Measurements from ENCODE around the gene NR3C2. TPM values are rescaled to one million over a fixed set of nuclear protein-coding genes. Genes with fewer than 3 reads are reported as not detected.

NR3C2 gene
- total RNA-seq, 2 experiments from 2014 or later = 5.3 to 6.1 TPM

DNA sequence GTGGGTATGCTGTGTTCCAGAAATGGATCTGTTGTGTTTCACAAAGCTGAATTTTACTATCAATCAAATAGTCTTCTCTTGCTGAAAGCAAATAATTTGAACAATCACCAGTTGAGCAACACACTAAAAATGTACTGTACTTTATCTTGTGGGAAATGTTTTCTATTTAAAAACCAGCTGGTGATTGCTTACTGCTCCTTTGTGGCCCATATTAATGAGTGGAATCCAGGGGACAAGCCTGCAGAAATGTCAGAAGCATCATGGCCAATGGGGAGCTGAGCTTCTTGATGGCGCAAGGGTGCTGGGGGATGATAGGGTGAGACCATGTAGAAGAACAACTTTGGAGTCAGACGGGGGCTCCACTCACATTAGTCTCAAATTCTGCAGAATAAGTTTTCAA, 364.2 kb downstream of the NR3C2 start:
- Mint-ChIP-seq H3K4me1 (ENCODE audit: low read depth) (no peaks in the 10 kb centered on the region), H3K4me3 (no peak overlapping the region), H3K36me3 (ENCODE audit: low read depth) (peaks cover 72% of the 10 kb centered on the region), H3K27ac (no peak overlapping the region), H3K9me3 (peaks cover 41% of the 10 kb centered on the region), H3K27me3 (ENCODE audit: low read depth) (no peaks in the 10 kb centered on the region)
- CTCF ChIA-PET = interaction anchor here (0.5 kb wide), 1 partner anchor 399 kb away, joined by 3 read pairs; no protein-coding TSS in a partner anchor
- DNase-seq = no peak
- intact Hi-C loops (cut with micrococcal nuclease) = no loop called here

GRCh38 chr4:148077581-148077980, 364.6 kb downstream of the NR3C2 start:
- CTCF ChIA-PET = interaction anchor here (0.5 kb wide), 1 partner anchor 399 kb away, joined by 3 read pairs; no protein-coding TSS in a partner anchor
- Mint-ChIP-seq H3K27ac (no peak overlapping the region), H3K27me3 (ENCODE audit: low read depth) (no peaks in the 10 kb centered on the region), H3K36me3 (ENCODE audit: low read depth) (peaks cover 77% of the 10 kb centered on the region), H3K4me1 (ENCODE audit: low read depth) (no peaks in the 10 kb centered on the region), H3K9me3 (peaks cover 42% of the 10 kb centered on the region), H3K4me3 (no peak overlapping the region)
- DNase-seq = no peak
- intact Hi-C loops (cut with micrococcal nuclease) = no loop called here

- H3K4me1 Mint-ChIP-seq (ENCODE audit: low read depth) = no peaks in the 10 kb centered on the region
- no peak for DNase-seq
- H3K27me3 Mint-ChIP-seq (ENCODE audit: low read depth) = no peaks in the 10 kb centered on the region
- H3K4me3 Mint-ChIP-seq = no peak overlapping the region
- H3K36me3 Mint-ChIP-seq (ENCODE audit: low read depth) = peaks cover 78% of the 10 kb centered on the region
- intact Hi-C loops (cut with micrococcal nuclease) = no loop called here
- no peak overlapping the region for H3K27ac Mint-ChIP-seq
- CTCF ChIA-PET = no interaction called here
- H3K9me3 Mint-ChIP-seq = peaks cover 42% of the 10 kb centered on the region
Observed at GRCh38 chr4:148076964-148077363, 365.2 kb downstream of the NR3C2 start.

GRCh38 chr4:148075438-148075837, 366.8 kb downstream of the NR3C2 start:
- H3K4me3 Mint-ChIP-seq = no peak overlapping the region
- no peak overlapping the region for H3K27ac Mint-ChIP-seq
- H3K36me3 Mint-ChIP-seq (ENCODE audit: low read depth) = peaks cover 67% of the 10 kb centered on the region
- H3K27me3 Mint-ChIP-seq (ENCODE audit: low read depth) = no peaks in the 10 kb centered on the region
- intact Hi-C loops (cut with micrococcal nuclease) = no loop called here
- peaks cover 42% of the 10 kb centered on the region for H3K9me3 Mint-ChIP-seq
- DNase-seq = no peak
- CTCF ChIA-PET = no interaction called here
- no peaks in the 10 kb centered on the region for H3K4me1 Mint-ChIP-seq (ENCODE audit: low read depth)

DNA sequence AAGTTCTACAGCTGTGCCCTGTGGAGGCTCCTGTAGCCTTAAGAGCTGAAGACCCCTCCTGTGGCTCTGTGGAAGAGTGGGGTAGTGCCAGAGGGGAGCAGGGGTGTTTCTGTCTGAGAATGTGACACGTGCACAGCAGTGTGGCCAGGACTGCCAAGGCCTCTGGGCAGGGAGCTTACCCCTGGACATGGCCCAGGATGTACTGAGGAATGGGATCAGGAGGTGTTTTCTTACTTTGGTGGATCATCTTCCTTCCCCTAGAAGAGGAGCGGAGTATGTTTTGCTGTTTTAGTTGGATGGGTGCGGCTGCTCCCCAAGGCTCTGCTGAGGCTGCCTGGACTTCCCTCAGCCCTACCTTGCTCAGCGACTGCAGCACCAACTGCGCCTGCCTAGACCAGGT, 367.8 kb downstream of the NR3C2 start:
- H3K4me3 Mint-ChIP-seq = no peak overlapping the region
- CTCF ChIA-PET = no interaction called here
- H3K36me3 Mint-ChIP-seq (ENCODE audit: low read depth) = peaks cover 58% of the 10 kb centered on the region
- DNase-seq = no peak
- no peak overlapping the region for H3K27ac Mint-ChIP-seq
- H3K4me1 Mint-ChIP-seq (ENCODE audit: low read depth) = no peaks in the 10 kb centered on the region
- no peaks in the 10 kb centered on the region for H3K27me3 Mint-ChIP-seq (ENCODE audit: low read depth)
- intact Hi-C loops (cut with micrococcal nuclease) = no loop called here
- H3K9me3 Mint-ChIP-seq = peaks cover 42% of the 10 kb centered on the region

DNA sequence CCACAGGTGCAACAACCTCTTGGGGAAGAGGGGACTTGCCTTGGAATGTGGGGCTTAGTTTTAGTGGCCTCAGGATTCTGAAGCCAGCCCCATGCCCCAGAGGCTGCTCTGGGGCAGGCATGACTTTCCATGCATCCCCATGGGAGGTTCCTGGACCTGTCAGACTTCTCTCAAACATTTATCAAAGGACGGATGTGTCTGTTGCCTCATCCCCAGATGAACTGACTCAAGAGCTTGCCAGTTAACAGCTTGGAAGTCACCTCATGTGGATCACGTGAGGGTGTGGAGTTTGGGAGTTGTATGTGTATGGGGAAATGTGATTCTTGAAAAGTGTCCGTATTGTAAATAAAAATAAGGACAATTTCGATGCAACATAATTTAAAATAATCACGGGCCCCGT, 368.9 kb downstream of the NR3C2 start:
- intact Hi-C loops (cut with micrococcal nuclease) = no loop called here
- Mint-ChIP-seq H3K27ac (no peak overlapping the region), H3K27me3 (ENCODE audit: low read depth) (no peaks in the 10 kb centered on the region), H3K9me3 (peaks cover 42% of the 10 kb centered on the region), H3K36me3 (ENCODE audit: low read depth) (peaks cover 52% of the 10 kb centered on the region), H3K4me3 (no peak overlapping the region), H3K4me1 (ENCODE audit: low read depth) (no peaks in the 10 kb centered on the region)
- CTCF ChIA-PET = no interaction called here
- DNase-seq = no peak

DNA sequence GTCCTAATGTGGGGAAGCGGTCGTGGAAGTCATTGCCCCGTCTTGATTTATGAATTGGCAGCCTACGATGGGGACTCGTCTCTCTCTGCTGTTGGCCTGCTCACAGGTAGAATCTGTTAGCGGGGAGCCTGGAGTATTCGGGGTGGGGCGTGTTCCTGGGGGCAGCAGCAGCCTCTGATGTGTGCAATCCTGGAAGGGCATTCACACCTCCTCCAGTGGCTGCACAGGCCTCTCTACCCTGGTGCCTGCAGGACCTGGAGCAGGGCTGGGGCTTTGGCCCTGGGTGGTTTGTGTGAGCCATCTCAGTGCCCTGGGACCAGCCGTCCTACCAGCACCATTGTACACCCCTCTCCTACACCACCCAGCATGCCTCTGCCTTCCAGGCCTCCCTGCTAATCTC, 369.4 kb downstream of the NR3C2 start:
- intact Hi-C loops (cut with micrococcal nuclease) = no loop called here
- CTCF ChIA-PET = no interaction called here

GRCh38 chr4:148071009-148071408, 371.2 kb downstream of the NR3C2 start:
- peaks cover 33% of the 10 kb centered on the region for H3K36me3 Mint-ChIP-seq (ENCODE audit: low read depth)
- H3K27me3 Mint-ChIP-seq (ENCODE audit: low read depth) = no peaks in the 10 kb centered on the region
- no peaks in the 10 kb centered on the region for H3K4me1 Mint-ChIP-seq (ENCODE audit: low read depth)
- CTCF ChIA-PET = no interaction called here
- no peak for DNase-seq
- intact Hi-C loops (cut with micrococcal nuclease) = no loop called here
- peaks cover 29% of the 10 kb centered on the region for H3K9me3 Mint-ChIP-seq
- H3K4me3 Mint-ChIP-seq = no peak overlapping the region
- no peak overlapping the region for H3K27ac Mint-ChIP-seq

More for the DNA sequence above, 369.4 kb downstream of the NR3C2 start:
- H3K36me3 Mint-ChIP-seq (ENCODE audit: low read depth) = peaks cover 48% of the 10 kb centered on the region
- H3K4me3 Mint-ChIP-seq = no peak overlapping the region
- H3K27me3 Mint-ChIP-seq (ENCODE audit: low read depth) = no peaks in the 10 kb centered on the region
- DNase-seq = no peak
- no peaks in the 10 kb centered on the region for H3K4me1 Mint-ChIP-seq (ENCODE audit: low read depth)
- H3K9me3 Mint-ChIP-seq = peaks cover 39% of the 10 kb centered on the region
- H3K27ac Mint-ChIP-seq = no peak overlapping the region

DNA sequence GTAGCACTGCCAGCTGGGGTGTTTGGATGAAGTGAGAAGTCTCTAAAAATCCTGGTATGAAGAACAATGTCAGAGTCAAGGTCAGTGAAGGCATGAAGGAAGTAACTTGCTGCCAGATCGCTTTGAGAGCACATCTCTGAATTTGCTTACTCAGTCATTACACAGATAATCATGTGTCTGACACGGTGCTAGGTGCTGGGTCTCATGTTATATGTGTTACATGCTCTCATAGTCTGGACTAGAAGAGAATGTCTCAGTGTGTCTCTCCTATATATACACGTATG, 372.4 kb downstream of the NR3C2 start:
- peak overlapping the region; percentile 7 for H3K27ac Mint-ChIP-seq
- H3K27me3 Mint-ChIP-seq (ENCODE audit: low read depth) = no peaks in the 10 kb centered on the region
- intact Hi-C loops (cut with micrococcal nuclease) = no loop called here
- H3K36me3 Mint-ChIP-seq (ENCODE audit: low read depth) = peaks cover 23% of the 10 kb centered on the region
- no peak overlapping the region for H3K4me3 Mint-ChIP-seq
- H3K4me1 Mint-ChIP-seq (ENCODE audit: low read depth) = no peaks in the 10 kb centered on the region
- CTCF ChIA-PET = no interaction called here
- DNase-seq = no peak
- peaks cover 17% of the 10 kb centered on the region for H3K9me3 Mint-ChIP-seq

- H3K27ac Mint-ChIP-seq = no peak overlapping the region
- peaks cover 12% of the 10 kb centered on the region for H3K9me3 Mint-ChIP-seq
- no peaks in the 10 kb centered on the region for H3K4me1 Mint-ChIP-seq (ENCODE audit: low read depth)
- peaks cover 17% of the 10 kb centered on the region for H3K36me3 Mint-ChIP-seq (ENCODE audit: low read depth)
- H3K27me3 Mint-ChIP-seq (ENCODE audit: low read depth) = no peaks in the 10 kb centered on the region
- CTCF ChIA-PET = no interaction called here
- H3K4me3 Mint-ChIP-seq = no peak overlapping the region
- intact Hi-C loops (cut with micrococcal nuclease) = no loop called here
- no peak for DNase-seq
Observed at GRCh38 chr4:148069086-148069894, 372.9 kb downstream of the NR3C2 start.

GRCh38 chr4:148068065-148068911, 373.9 kb downstream of the NR3C2 start:
- intact Hi-C loops (cut with micrococcal nuclease) = no loop called here
- no peaks in the 10 kb centered on the region for H3K27me3 Mint-ChIP-seq (ENCODE audit: low read depth)
- DNase-seq = no peak
- H3K9me3 Mint-ChIP-seq = peaks cover 3% of the 10 kb centered on the region
- no peaks in the 10 kb centered on the region for H3K4me1 Mint-ChIP-seq (ENCODE audit: low read depth)
- CTCF ChIA-PET = no interaction called here
- H3K36me3 Mint-ChIP-seq (ENCODE audit: low read depth) = peaks cover 15% of the 10 kb centered on the region
- no peak overlapping the region for H3K27ac Mint-ChIP-seq
- no peak overlapping the region for H3K4me3 Mint-ChIP-seq

DNA sequence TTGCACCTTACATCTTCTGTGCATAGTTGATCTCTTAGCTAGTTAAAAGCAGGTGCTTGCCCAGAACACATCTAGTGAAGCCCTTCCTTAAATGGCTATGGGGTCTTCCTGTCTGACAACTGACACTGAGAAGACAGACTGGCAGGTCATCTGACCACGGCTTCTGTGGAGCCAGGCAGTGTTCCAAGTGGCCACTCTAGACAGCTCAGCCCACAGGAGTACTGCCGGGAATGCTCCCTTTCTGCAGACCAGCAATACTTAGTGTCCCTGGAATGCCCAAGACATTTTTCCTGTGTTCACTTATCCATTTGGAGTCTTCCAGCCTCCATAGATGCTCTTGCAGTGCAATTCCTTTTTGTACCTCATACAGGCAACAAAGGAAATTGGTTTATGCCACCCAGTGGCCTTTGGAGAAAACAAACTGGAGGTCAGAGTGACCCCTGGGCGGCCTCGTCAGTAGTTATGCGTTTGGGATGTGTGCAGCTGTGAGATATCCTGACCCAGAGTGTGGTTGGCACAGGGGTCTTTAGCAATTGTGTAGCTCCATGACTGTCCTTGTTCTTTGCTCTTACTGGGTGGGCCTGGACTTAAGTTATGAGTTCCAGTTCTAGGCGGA, 374.8 kb downstream of the NR3C2 start:
- no peak for DNase-seq
- CTCF ChIA-PET = no interaction called here
- no peak overlapping the region for H3K4me3 Mint-ChIP-seq
- intact Hi-C loops (cut with micrococcal nuclease) = no loop called here
- H3K27ac Mint-ChIP-seq = no peak overlapping the region
- peaks cover 7% of the 10 kb centered on the region for H3K36me3 Mint-ChIP-seq (ENCODE audit: low read depth)
- H3K9me3 Mint-ChIP-seq = no peaks in the 10 kb centered on the region
- no peaks in the 10 kb centered on the region for H3K27me3 Mint-ChIP-seq (ENCODE audit: low read depth)
- H3K4me1 Mint-ChIP-seq (ENCODE audit: low read depth) = no peaks in the 10 kb centered on the region
